Panc1 (cell line): Measurements from ENCODE around the gene SORBS1. TPM values are rescaled to one million over a fixed set of nuclear protein-coding genes. Genes with fewer than 3 reads are reported as not detected.

ENCODE experiments used
- ATAC-seq: fragments of 200-7000 bp; cut with Tn5 transposase; 2 replicates; pipeline ENCODE4 v1.9.1; 2020; ENCODE audit warnings: mild to moderate bottlenecking, moderate library complexity
- BruUV-seq: library from RNA; stranded (reverse); fragments of 400-500 nt; replicated peaks from 2 replicates; lab custom pipeline; 2021; lab: Mats Ljungman, UMichigan
- CTCF ChIA-PET: fragments of 300-600 bp; sonication (Branson Sonifier 250); formaldehyde crosslinking; loops from one replicate; lab custom pipeline; 2022; ENCODE audit warnings: antibody characterized with exemption; lab: Charles Lee
- POLR2A ChIA-PET: fragments of 300-600 bp; sonication (Branson Sonifier 250); formaldehyde crosslinking; loops from one replicate; lab custom pipeline; 2022; ENCODE audit warnings: antibody characterized with exemption; lab: Charles Lee
- DNase-seq: peaks from one replicate; pipeline ENCODE4 v3.0.0-alpha.2; 2010; ENCODE audit warnings: low read depth, low spot score
- H3K27ac ChIP-seq: 2 replicates; pipeline ENCODE4 v1.5.1; 2011; ENCODE audit warnings: mild to moderate bottlenecking, low read length, inconsistent platforms
- H3K27me3 ChIP-seq: fragments of 200-500 bp; sonication (Bioruptor generic); 2 replicates; pipeline ENCODE4 v1.6.0; 2014; ENCODE audit warnings: low read length, inconsistent platforms; ENCODE audit not compliant: control insufficient read depth, insufficient read depth
- H3K36me3 ChIP-seq: fragments of 200-500 bp; sonication (Bioruptor generic); 2 replicates; pipeline ENCODE4 v1.5.1; 2014; ENCODE audit warnings: inconsistent platforms, mild to moderate bottlenecking, low read length, moderate library complexity; ENCODE audit not compliant: control insufficient read depth, insufficient read depth
- H3K4me1 ChIP-seq: 2 replicates; pipeline ENCODE4 v1.5.1; 2011; ENCODE audit warnings: inconsistent platforms, mild to moderate bottlenecking, low read length, moderate library complexity; ENCODE audit not compliant: control insufficient read depth, insufficient read depth
- H3K4me3 ChIP-seq, 2 experiments: 2 replicates each; pipeline ENCODE4 v1.5.1; 2011 to 2012; ENCODE audit warnings: low read depth in 2 of 2, low read length in 2 of 2, mild to moderate bottlenecking in 2 of 2, inconsistent platforms in 1 of 2, moderate library complexity in 1 of 2
- H3K9me3 ChIP-seq: fragments of 200-500 bp; sonication (Bioruptor generic); 2 replicates; pipeline ENCODE4 v1.5.1; 2014; ENCODE audit warnings: low read depth, mild to moderate bottlenecking, inconsistent platforms, low read length, moderate library complexity; ENCODE audit not compliant: control insufficient read depth, insufficient read depth
- CTCF ChIP-seq: fragments of 450-650 bp; IDR thresholded peaks from 2 replicates; pipeline ENCODE4 v1.5.1; 2017; ENCODE audit warnings: mild to moderate bottlenecking
- POLR2AphosphoS5 ChIP-seq: IDR thresholded peaks from 2 replicates; pipeline ENCODE4 v1.6.1; 2012; ENCODE audit warnings: mild to moderate bottlenecking, low read depth, low read length, moderate library complexity
- REST ChIP-seq, 2 experiments: IDR thresholded peaks; 2 replicates each; pipeline ENCODE4 v1.6.1; 2011 to 2012; ENCODE audit warnings: low read depth in 2 of 2, control low read depth in 1 of 2, low read length in 1 of 2, mild to moderate bottlenecking in 1 of 2, moderate library complexity in 1 of 2; ENCODE audit not compliant: insufficient read depth in 1 of 2
- SIN3A ChIP-seq: IDR thresholded peaks from 2 replicates; pipeline ENCODE4 v1.6.1; 2012; ENCODE audit warnings: low read depth, mild to moderate bottlenecking, low read length, moderate library complexity, borderline replicate concordance; ENCODE audit not compliant: insufficient read depth
- TCF7L2 ChIP-seq: IDR thresholded peaks from 2 replicates; pipeline ENCODE4 v1.6.1; 2011; ENCODE audit warnings: mild to moderate bottlenecking, low read depth, low read length, inconsistent platforms
- in situ Hi-C: cut with HindIII; loops from 2 replicates; pipeline ENCODE4 v1.10.0; 2016; ENCODE audit warnings: low sequenced_read_pairs, low pct_unique_long_range_greater_than_20kb
- intact Hi-C: fragments of 100-400 bp; cut with micrococcal nuclease; formaldehyde crosslinking; loops from one replicate; pipeline ENCODE4 v1.10.0; 2022; ENCODE audit not compliant: unreplicated experiment
- total RNA-seq: library from RNA; stranded (reverse); gene quantifications from one replicate; pipeline ENCODE4 v1.2.1, GENCODE V29; 2021; ENCODE audit not compliant: unreplicated experiment

SORBS1 gene
- total RNA-seq, 1 experiment from 2014 or later = 29.4 TPM

GRCh38 chr10:95530561-95530960 lies 30.6 kb downstream of the SORBS1 start:
- POLR2A ChIA-PET = interaction anchor here (0.7 kb wide), 1 partner anchor 50 kb away, joined by 3 read pairs; no protein-coding TSS in a partner anchor
- no peak overlapping the region for H3K4me3 ChIP-seq
- CTCF ChIA-PET = no interaction called here
- intact Hi-C loops (no loop called here), in situ Hi-C loops (no loop called here)
- ATAC-seq (no peak), DNase-seq (no peak)
- TF ChIP-seq POLR2AphosphoS5 (no peak), TCF7L2 (no peak), CTCF (no peak), SIN3A (no peak), REST (IDR thresholded peaks at IDR 0.05; ENCODE audit: insufficient read depth in 1 of 2, low read depth in 2 of 2, low read length in 1 of 2) (no peak)
- no peak overlapping the region for H3K27ac ChIP-seq
- H3K27me3 ChIP-seq = no peaks in the 10 kb centered on the region
- H3K4me1 ChIP-seq = peaks cover 18% of the 10 kb centered on the region
- H3K36me3 ChIP-seq = no peaks in the 10 kb centered on the region
- BruUV-seq = no TSS peak
- H3K9me3 ChIP-seq = no peaks in the 10 kb centered on the region

- ATAC-seq = no peak
- no peaks in the 10 kb centered on the region for H3K36me3 ChIP-seq
- no peaks in the 10 kb centered on the region for H3K9me3 ChIP-seq
- TF ChIP-seq SIN3A (no peak), CTCF (no peak), POLR2AphosphoS5 (no peak), REST (IDR thresholded peaks at IDR 0.05; ENCODE audit: insufficient read depth in 1 of 2, low read depth in 2 of 2, low read length in 1 of 2) (no peak), TCF7L2 (no peak)
- peaks cover 22% of the 10 kb centered on the region for H3K4me1 ChIP-seq
- BruUV-seq = no TSS peak
- POLR2A ChIA-PET = no interaction called here
- intact Hi-C loops (no loop called here), in situ Hi-C loops (no loop called here)
- no peak for DNase-seq
- no peaks in the 10 kb centered on the region for H3K27me3 ChIP-seq
- no peak overlapping the region for H3K4me3 ChIP-seq
- CTCF ChIA-PET = no interaction called here
- no peak overlapping the region for H3K27ac ChIP-seq
Measured at GRCh38 chr10:95530029-95530428, 31.1 kb downstream of the SORBS1 start.
